RWPE1 (cell line): ENCODE results near the gene KNL1.

Source experiments
- CTCF ChIA-PET: fragments of 350-600 bp; sonication (Branson Sonifier 250); formaldehyde crosslinking; extraction: SDS; loops from one replicate; lab custom pipeline; 2021; lab: Yijun Ruan, JAX
- POLR2A ChIA-PET: fragments of 400-600 bp; formaldehyde crosslinking; extraction: SDS; loops from one replicate; lab custom pipeline; 2020; ENCODE audit warnings: antibody characterized with exemption; ENCODE audit not compliant: low non-redundant PET; lab: Yijun Ruan, JAX
- DNase-seq: peaks from one replicate; pipeline ENCODE4 v3.0.0; 2012; ENCODE audit warnings: low spot score
- H3K27ac ChIP-seq: fragments of 450-650 bp; 2 replicates; pipeline ENCODE4 v1.5.1; 2017
- CTCF ChIP-seq: fragments of 450-650 bp; conservative IDR thresholded peaks from 2 replicates; pipeline ENCODE4 v1.5.1; 2017; ENCODE audit warnings: low read depth, mild to moderate bottlenecking

Gene KNL1

GRCh38 chr15:40595219-40595618, 1.2 kb downstream of the KNL1 start:
- ChIA-PET CTCF (interaction anchor here (0.6 kb wide), 2 partner anchors 101 to 295 kb away, joined by 3 read pairs; no protein-coding TSS in a partner anchor), POLR2A (no interaction called here)
- H3K27ac ChIP-seq, result no peak overlapping the region
- DNase-seq, result no peak
- no peak for TF ChIP-seq CTCF

- TF ChIP-seq CTCF, result no peak
- no peak overlapping the region for H3K27ac ChIP-seq
- ChIA-PET CTCF (no interaction called here), POLR2A (no interaction called here)
- no peak for DNase-seq
Measured at GRCh38 chr15:40595773-40596172, 1.7 kb downstream of the KNL1 start.

- H3K27ac ChIP-seq, result peak overlapping the region; percentile 11; the same call in 1 of the 2 replicates
- ChIA-PET CTCF (no interaction called here), POLR2A (no interaction called here)
- TF ChIP-seq CTCF, result no peak
- DNase-seq, result no peak
Measured at GRCh38 chr15:40597024-40597423, 3.0 kb downstream of the KNL1 start.

- CTCF ChIA-PET, result interaction anchor here (0.5 to 0.6 kb wide), 2 partner anchors 72 to 98 kb away, joined by 3 read pairs; no protein-coding TSS in a partner anchor
- TF ChIP-seq CTCF, result no peak
- DNase-seq, result no peak
- peak overlapping the region; percentile 11; the same call in 1 of the 2 replicates for H3K27ac ChIP-seq
- POLR2A ChIA-PET, result no interaction called here
Measured at GRCh38 chr15:40598126-40598525, 4.1 kb downstream of the KNL1 start.

GRCh38 chr15:40598672-40599071, 4.6 kb downstream of the KNL1 start:
- DNase-seq, result no peak
- ChIA-PET CTCF (interaction anchor here (0.6 to 0.7 kb wide), 3 partner anchors 19 to 105 kb away, joined by 3 to 6 read pairs (median 4); no protein-coding TSS in a partner anchor), POLR2A (no interaction called here)
- no peak for TF ChIP-seq CTCF
- 0 out of 2 replicates have a peak overlapping the region, but pooled peaks have one; percentile 11 for H3K27ac ChIP-seq

GRCh38 chr15:40600956-40601355, 6.9 kb downstream of the KNL1 start:
- ChIA-PET CTCF (interaction anchor here (0.6 to 0.7 kb wide), 2 partner anchors 102 to 340 kb away, joined by 3 read pairs; no protein-coding TSS in a partner anchor), POLR2A (no interaction called here)
- TF ChIP-seq CTCF, result no peak
- no peak for DNase-seq
- no peak overlapping the region for H3K27ac ChIP-seq

GRCh38 chr15:40603935-40604334, 9.9 kb downstream of the KNL1 start:
- ChIA-PET POLR2A (no interaction called here), CTCF (no interaction called here)
- TF ChIP-seq CTCF, result no peak
- H3K27ac ChIP-seq, result no peak overlapping the region
- DNase-seq, result no peak
